Hindlimb muscle (tissue), 1 donor: ENCODE data around the gene FAM151B. TPM values are rescaled to one million over a fixed set of nuclear protein-coding genes. Genes with fewer than 3 reads are reported as not detected.
"Not testable (repeated sequence)": the region's sequence is repeated elsewhere in the genome, so short reads cannot be mapped to it uniquely, and the experiment has no call there.

ENCODE experiments used
- DNase-seq: peaks from one replicate; pipeline ENCODE4 v3.0.0-alpha.2; 2013
- polyA plus RNA-seq: library from polyadenylated mRNA; unstranded; fragments of 120-200 nt; gene quantifications from one replicate; pipeline ENCODE4 v1.2.1, GENCODE V29; 2013; ENCODE audit not compliant: insufficient read length

Gene FAM151B, protein sequence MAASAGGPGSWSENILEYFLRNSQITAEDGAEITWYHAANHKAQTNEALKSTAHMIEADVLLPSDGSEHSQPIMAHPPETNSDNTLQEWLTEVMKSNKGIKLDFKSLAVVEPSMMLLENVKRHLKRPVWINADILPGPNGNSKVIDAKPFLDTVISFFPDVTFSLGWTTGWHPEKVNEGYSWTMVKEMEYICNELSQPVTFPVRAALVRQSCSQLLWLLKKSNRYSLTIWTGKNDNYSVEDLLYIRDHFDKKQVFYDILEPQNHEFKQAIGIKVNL
- 5.2 TPM for polyA plus RNA-seq

DNA sequence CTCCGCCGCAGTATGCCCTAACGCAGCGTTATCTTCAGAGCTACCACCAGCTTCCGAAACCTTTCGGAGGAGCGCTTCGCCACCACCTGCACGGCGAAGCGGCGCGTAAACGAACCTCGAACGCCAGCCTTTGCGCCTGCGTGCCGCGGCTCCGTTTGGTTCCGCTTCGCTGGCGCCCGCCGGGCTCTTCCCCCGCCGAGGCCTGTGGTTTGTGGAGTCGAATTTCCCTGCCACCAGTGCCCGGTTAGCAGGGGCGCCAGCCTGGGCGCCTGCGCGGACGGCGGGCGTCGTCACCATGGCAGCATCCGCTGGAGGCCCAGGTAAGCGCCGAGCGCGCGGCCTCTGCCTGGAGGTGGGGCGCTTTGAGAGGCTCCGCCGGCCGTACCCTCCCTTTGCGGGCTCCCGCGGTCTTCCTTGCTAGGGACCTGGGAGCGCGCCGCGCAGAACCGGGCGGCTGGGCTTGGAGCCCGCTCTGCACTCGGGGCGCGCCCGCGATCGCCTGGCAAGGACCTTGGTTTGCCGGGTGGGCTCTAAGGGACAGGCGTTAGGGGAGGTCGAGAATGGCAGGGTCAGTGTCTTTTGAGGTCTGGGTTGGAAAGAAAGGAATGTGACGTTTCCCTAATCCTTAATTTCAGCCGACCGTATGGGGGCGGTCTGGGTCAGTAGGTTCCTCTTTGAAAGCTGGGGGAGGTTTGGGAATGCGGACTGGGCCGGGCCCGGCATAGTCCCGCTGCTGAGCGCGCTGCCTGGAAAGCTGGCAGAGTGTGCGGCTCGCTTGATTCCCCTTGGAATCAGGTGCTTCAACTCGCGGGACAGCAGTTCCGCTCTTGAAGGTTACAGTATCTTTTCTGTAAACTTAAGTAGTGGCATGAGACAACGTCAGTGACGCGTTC is at the start of gene FAM151B:
Gene FAM151B (plus strand): TSS at position 272 of the 893 bp plus-strand sequence. CDS start 24 bp downstream, at position 296.
- DNase-seq, result peak; percentile 83

DNA sequence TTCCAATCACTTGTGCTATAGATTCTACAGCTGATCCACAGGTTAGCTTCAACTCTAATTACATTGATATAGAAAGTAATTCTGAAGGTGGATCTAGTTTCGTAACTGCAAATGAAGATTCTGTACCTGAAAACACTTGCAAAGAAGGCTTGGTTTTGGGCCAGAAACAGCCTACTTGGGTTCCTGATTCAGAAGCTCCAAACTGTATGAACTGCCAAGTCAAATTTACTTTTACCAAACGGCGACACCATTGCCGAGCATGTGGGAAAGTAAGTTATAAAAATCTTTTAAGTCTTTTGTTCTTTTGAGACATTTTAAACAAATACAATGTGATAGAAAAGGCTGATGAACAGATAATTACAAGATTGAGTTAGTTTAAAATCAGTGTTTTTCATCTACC is 49.2 kb upstream of the FAM151B start:
- DNase-seq, result no peak

DNA sequence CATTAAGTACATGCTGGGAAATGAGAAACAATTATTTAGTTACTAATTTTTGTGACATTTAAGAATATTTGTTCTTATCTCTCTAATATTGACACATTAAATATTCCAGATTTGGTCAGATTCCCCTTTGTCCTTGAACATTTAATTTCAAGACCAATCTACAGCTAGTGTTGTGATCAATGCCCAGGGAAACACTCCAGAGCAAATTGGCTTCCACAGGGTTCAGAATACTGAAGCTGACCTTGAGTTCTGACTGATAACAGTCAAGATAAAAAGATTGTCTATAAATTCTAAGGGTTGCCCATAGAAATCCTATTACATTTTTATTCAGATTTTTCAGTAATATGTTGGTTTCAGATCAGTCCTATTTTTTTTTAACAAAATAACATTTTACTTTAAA is 48.7 kb upstream of the FAM151B start:
- DNase-seq, result no peak

DNA sequence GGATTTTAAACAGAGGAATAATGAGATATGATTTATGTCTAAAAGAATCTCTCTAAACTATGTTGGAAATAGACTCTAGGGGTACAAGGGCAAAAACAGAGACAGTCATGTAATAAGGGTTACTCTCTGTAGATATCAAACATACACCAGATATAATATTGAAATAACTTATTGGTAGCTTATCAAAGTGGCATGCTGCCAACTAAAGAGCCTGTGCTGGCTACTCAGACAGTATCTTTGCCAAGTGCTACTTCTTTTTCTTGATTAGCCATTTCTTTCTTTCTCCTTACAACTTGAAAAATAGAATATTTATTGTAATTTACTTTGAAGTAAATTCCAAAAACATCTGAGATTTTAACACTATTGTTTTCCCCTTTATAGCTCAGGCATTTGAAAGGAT is 45.2 kb upstream of the FAM151B start:
- no peak for DNase-seq

DNA sequence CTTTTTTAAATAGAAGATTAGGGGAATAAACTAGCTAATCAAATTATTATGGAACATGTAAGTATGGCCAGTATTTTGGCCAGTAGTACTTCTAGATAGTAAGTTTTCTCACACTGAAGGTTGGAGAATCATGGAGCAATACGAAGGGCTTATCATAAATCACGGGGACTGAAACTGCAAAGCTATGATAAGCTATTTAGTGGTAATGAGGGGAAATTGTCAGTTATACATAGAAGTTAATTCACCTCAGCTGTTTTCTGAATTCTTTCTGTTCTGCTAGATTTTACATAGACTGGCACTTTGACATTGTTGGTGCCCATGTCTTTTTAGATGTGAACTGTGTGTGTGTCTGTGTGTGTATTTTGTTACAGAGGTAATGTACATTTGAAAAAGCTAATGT is 34.5 kb upstream of the FAM151B start:
- DNase-seq, result no peak

DNA sequence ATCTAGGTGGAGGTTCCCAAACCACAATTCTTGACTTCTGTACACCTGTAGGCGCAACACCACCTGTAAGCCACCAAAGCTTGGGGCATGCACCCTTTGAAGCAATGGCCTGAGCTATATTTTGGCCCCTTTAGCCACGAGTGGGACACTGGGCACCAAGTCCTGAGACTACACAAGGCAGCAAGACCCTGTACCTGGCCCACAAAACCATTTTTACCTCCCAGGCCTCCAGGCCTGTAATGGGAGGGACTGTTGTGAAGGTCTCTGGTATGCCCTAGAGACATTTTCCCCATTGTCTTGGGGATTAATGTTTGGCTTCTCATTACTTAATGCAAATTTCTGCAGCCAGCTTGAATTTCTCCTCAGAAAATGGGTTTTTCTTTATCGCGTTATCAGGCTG is 24.6 kb upstream of the FAM151B start:
- no peak for DNase-seq

DNA sequence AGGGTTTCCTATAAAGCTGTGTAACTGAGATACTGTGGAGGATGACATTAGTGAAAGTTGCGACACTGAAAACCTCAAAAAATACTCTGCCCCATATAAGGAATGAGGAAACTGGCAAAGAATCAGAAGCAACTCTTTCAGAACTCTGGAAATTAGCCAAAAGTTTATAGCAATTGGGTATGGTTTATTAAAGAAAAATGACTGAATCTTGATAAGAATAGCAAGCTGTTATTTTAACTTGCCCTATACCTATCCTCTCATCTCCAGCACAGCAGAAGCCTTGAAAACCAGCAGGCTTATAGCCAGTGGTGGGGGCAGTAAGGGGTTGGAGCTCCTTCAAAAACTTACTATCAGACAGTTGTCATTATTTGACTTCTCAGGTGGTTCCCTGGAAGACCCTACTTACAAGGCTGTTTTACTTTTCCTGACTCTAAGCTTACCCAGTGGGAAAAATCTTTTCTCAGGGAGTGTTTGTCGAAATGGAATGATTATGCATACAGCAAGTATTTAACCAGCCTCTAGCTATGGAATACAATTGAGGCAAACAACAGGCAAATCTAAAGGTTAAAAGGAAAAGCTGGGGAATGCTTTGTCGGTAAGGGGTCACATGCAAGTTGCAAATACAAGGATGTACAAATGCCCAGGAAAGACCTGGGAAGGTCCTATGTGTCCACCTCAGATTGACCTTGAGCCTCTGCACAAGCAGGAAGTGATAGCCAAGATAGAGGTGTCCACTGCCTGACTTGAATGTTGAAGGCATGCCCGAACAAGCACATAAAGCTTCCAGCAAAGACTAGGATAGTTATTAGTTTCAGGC is 21.0 kb upstream of the FAM151B start:
- DNase-seq, result no peak

DNA sequence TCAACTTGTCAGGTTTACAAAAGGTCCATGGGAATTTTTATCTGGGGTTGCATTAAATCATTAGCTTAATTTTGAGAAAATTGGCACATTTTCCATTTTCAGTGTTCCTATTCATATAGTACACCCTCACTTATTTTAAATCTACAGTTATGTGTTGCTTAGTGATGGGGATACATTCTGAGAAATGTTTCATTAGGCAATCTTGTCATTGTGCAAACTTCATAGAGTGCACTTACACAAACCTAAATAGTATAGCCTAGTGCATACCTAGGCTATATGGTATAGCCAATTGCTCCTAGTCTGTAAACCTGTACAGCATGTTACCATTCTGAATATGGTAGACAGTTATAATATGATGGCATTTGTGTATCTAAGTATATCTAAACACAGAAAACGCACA is 19.8 kb upstream of the FAM151B start:
- DNase-seq, result no peak

DNA sequence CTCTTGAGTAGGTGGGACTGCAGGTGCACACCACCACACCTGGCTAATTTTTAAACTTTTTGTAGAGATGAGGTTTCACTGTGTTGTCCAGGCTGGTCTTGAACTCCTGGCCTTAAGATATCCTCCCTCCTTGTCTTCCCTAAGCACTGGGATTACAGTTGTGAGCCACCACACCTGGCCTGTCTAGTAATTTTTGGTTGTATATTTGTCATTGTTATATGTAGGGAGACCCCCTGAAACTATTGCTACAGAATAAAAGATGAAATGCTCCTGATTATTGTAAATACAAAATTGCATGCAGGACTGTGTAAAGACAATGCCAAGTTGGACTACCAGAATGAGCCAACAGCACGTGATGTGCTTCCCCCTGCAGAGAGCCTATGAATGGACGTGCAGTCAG is 17.3 kb upstream of the FAM151B start:
- not testable (repeated sequence) for DNase-seq

DNA sequence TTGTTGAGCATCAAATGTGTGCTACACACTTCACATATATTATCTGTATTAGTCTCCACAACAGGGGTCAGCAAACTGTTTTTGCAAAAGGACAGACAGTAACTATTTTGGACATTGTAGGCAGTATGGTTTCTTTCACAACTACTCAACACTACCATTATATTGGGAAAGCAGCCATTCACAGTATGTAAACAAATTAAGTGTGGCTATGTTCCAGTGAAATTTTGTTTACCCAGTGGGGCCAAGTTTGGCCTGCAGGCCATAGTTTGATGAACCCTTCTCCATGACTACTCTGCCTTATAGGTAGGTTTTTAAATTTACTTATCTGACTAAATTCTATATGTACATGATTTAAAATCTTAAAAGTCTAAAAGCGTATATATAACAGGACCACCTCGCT is 13.0 kb upstream of the FAM151B start:
- no peak for DNase-seq

DNA sequence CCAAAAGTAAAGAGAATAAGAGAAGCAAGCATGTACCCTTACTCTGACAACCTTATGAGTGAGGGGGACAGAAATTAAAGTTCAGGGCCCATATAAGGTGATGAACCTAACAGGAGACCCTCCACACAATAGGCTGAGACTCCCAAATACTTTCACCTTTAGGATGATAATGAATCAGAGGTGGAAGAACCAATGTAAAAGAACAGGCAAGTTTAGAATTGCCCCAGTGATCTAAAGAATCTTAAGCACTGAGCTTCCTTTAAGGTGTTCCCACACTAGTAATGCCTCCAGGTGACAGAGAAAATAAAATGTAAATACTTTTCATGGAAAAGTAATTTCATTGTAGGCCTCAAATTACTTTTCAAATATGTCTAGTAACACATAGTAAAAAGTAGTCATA is 8.2 kb upstream of the FAM151B start:
- DNase-seq, result no peak

DNA sequence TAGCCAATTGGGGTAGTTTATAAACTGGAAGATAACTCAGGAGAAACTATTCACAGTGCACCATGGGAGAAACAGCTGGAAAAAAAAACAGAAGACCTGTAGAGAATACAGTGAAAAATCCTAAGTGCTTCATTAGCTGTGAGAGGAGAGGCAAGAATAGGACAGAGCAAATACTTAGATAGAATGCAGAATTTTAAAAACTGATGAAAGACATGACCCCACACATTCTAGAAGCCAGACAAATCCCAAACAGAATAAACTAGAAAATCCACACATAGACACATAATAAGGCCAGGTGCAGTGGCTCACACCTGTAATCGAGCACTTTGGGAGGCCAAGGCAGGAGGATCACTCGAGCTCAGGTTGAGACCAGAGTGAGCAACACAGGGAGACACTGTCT is 7.5 kb upstream of the FAM151B start:
- DNase-seq, result no peak

DNA sequence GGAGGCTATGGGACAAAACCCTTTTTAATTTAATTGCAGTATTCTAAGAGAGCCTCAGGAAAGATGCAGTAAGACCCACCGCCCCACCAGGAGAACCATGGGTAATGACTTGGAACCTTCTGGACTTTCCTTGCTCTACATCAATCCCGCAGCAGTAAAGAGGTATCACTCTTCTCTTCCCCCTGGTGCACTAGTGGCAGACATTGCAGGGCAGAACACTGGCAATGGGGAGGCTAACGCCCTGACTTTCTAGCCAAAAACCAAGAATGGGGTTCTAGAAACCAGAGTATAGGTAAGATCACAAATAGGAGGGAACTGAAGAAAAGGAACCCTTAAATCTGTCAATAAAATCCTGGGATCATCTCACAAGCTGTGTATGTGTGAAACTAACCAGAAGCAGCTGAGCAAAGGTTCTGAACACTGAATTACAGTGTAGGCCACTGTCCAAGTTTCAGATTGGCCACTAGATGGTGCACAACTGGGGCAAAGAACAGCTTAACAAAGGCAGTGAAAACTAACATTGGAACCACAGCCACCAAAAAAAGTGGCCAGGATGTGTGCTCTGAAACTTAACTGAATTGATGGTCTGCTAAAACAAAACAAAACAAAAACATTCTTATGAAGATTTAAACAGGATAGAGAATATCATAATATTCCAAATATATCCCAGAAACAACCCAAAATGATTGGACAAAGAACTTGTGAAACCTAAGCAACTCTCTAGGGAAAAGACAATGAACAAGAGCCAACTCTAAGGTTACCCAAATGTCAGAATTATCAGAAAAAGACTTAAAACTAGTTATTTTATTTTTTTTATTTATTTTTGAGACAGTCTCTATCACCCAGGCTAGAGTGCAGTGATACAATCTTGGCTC is 6.6 kb upstream of the FAM151B start:
- no peak for DNase-seq

DNA sequence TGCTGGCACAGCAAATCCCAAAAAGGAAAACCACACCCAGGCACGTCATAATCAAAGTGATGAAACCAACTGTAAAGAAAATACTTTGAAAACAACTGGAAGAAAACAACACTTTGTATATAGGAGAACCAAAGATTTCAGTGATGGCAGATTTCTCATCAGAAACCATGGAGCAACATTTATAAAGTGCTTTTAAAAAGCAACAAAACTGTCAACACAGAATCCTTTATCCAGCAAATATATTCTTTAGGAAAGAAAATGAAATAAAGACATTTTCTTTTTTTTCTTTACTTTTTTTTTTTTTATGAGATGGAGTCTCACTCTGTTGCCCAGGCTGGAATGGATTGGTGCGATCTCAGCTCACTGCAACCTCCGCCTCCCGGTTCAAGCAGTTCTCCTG is 5.3 kb upstream of the FAM151B start:
- no peak for DNase-seq

DNA sequence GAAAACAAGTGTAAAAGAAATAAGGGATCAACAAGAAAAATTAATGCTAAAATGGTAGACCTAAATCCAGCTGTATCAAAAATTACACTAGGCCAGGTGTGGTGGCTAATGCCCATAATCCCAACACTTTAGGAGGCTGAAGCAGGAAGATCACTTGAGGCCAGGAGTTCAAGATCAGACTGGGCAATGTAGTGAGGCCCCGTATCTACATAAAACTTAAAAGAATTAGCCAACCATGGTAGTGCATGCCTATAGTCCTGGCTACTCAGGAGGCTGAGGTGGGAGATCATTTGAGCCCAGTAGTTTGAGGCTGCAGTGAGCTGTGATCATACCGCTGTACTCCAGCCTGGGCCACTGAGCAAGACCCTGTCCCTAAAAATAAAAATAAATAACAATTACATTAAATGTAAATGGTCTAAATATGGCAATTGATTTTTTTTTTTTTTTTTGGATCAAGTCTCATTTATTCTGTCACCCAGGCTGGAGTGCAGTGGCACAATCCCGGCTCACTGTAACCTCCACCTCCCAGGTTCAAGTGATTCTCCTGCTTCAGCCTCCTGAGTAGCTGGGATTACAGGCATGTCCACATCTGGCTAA is 4.2 kb upstream of the FAM151B start:
- no peak for DNase-seq

DNA sequence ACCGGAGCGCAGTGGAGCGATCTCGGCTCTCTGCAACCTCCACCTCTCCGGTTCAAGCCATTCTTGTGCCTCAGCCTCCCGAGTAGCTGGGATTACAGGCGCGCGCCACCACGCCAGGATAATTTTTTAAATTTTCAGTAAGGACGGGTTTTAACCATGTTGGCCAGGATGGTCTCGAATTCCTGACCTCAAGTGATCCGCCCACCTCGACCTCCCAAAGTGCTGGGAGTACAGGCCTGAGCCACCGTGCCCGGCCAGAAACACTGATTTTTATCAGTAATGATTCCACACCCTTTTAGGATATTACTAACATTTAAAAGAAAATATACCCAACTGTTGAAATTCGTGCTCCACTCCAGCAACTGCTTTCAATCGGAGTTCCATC is 464 bp upstream of the FAM151B start:
- DNase-seq, result no peak

DNA sequence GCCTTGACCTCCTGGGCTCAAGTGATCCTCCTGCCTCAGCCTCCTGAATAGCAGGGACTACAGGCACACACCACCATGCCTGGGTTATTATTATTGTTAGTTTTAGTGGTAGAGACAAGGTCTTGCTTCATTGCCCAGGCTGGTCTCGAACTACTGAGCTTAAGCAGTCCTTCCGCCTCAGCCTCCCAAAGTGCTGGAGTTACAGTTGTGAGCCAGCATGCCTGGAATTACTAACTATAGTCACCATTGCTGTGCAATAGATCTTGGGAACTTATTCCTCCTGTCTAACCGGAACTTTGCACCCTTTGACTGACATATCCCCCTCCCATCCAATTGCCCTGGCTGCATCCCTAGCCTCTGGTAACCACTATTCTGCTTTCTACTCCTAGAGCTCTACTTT is 3.4 kb downstream of the FAM151B start:
- DNase-seq, result no peak

DNA sequence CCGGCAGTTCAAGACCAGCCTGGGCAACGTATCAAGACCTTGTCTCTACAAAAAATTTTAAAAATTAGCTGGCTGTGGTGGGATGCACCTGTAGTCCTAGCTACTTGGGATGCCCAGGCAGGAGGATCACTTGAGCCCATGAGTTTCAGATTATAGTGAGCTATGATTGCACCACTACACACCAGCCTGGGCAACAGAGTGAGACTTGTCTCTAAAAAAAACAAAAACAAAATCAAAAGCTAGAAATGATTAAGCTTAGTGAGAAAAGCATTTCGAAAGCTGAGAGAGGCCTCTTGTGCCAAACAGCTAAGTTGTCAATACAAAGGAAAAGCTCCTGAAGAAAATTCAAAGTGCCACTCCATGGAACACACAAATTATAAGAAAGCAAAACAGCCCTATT is 4.8 kb downstream of the FAM151B start:
- no peak for DNase-seq

DNA sequence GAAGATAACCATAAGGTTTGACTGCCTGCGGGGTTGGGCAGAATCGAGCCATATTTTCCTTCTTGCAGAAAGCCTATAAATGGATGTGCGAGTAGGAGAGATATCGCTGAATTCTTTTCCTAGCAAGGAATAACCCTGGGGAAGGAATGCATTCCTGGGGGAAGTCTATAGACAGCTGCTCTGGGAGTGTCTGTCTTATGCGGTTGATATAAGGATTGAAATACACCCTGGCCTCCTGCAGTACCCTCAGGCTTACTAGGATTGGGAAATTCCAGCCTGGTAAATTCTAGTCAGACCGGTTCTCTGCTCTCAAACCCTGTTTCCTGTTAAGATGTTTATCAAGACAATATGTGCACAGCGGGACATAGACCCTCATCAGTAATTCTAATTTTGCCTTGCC is 5.5 kb downstream of the FAM151B start:
- not testable (repeated sequence) for DNase-seq

DNA sequence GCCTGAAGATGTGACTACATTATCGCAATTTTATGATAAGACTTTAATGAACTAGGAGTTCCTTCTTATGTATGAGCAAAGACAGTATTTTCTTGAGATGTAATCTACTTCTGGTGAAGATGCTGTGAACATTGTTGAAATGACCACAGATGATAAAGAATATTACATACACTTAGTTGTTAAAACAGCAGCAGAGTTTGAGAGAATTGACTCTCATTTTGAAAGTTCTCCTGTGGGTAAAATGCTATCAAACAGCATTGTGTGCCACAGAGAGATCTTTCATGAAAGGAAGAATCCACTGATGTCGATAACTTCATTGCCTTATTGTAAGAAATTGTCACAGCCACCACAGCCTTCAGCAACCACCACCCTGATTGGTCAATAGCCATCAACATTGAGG is 8.0 kb downstream of the FAM151B start:
- no peak for DNase-seq

DNA sequence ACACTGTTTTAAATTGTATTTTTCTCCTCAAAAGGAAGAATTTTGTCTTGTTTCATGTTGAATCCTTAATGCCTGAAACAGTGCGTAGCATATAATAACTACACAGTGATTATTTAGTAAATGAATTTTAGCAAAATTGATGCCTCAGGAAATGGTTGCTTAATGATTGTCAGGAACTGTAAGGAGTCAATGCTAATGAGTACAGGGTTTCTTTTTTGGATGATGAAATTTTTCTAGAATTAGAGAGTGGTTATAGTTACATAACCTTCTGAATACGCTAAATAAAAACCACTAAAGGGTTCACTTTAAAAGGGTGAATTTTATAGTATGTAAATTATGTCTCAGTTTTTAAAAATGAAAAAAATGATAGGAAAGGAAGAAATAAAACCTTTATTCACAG is 14.9 kb downstream of the FAM151B start:
- no peak for DNase-seq

DNA sequence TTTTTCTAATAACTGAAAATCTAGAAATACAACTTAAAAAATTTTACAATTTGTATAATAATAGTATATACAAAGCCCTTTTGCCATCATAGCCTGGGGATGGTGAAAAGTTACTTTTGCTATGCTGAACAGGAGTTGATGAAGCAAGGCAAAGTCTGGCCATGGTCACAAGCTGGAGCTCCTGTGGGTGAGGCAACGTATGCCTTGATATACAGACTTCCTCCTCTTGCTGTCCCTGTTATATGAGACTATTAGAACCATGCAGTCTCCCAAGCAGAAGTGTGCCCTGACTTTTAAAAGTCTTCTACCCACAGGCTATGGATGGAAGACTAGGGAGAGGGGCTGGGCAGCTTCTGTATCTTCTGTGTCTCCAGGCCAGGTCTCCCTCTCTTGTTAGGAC is 15.7 kb downstream of the FAM151B start:
- DNase-seq, result no peak
